Upper lobe of left lung (tissue), 4 donors: ENCODE results near the gene FAM169A.

Experiments
- CTCF ChIP-seq, 6 experiments: fragments of 450-650 bp in 4 of 6; fragments of 200-600 bp in 2 of 6; sonication (generic) in 2 of 6; IDR thresholded peaks; one replicate each; pipeline ENCODE4 v1.5.1; 2016 to 2019; ENCODE audit warnings: antibody characterized with exemption in 6 of 6
- POLR2A ChIP-seq, 4 donors: fragments of 450-650 bp; IDR thresholded peaks; one replicate each; pipeline ENCODE4 v1.5.1; 2016 to 2017; ENCODE audit warnings: antibody characterized with exemption in 4 of 4, mild to moderate bottlenecking in 2 of 4
- POLR2AphosphoS5 ChIP-seq, 2 donors: sonication (generic); formaldehyde crosslinking; IDR thresholded peaks; one replicate each; pipeline ENCODE4 v1.5.1; 2017; ENCODE audit warnings: antibody characterized with exemption in 2 of 2

- no peak for TF ChIP-seq POLR2A (IDR thresholded peaks at IDR 0.05)
- TF ChIP-seq POLR2AphosphoS5 (IDR thresholded peaks at IDR 0.05), result no peak
- no peak for TF ChIP-seq CTCF (IDR thresholded peaks at IDR 0.05)
These were observed 43.9 kb downstream of the FAM169A start for GRCh38 chr5:74822288-74822687.
